GM23248 (cell line): Measurements from ENCODE around the gene MXI1.

Experiments used
- EZH2 ChIP-seq: fragments of 200-600 bp; sonication (generic); IDR thresholded peaks from 2 replicates; pipeline ENCODE4 v1.6.1; 2018; ENCODE audit warnings: antibody characterized with exemption, mild to moderate bottlenecking; ENCODE audit not compliant: insufficient read depth, poor library complexity, severe bottlenecking
- EZH2phosphoT487 ChIP-seq: fragments of 200-600 bp; sonication (generic); IDR thresholded peaks from 2 replicates; pipeline ENCODE4 v1.6.1; 2018; ENCODE audit warnings: antibody characterized with exemption, moderate library complexity, mild to moderate bottlenecking, low read depth; ENCODE audit not compliant: insufficient read depth

GRCh38 chr10:110317866-110318850 lies 110.8 kb downstream of the MXI1 start:
- no peak for TF ChIP-seq EZH2
- TF ChIP-seq EZH2phosphoT487 = no peak
